ENCODE data around the gene UBQLN4. TPM values are rescaled to one million over a fixed set of nuclear protein-coding genes. Genes with fewer than 3 reads are reported as not detected.

The UBQLN4 gene
- total RNA-seq, 1 experiment from 2014 or later: 58.4 TPM

GRCh38 chr1:155996166-155996565, 57.4 kb downstream of the UBQLN4 start:
- DNase-seq: no peak
- no peaks in the 10 kb centered on the region for H3K9me2 ChIP-seq (ENCODE audit: insufficient read depth)
- BruUV-seq (replicated peaks): no TSS peak
- no peaks in the 10 kb centered on the region; the same call in 1 of the 2 replicates for H3K79me2 ChIP-seq (ENCODE audit: low read depth)
- peaks cover 6% of the 10 kb centered on the region for H3F3A ChIP-seq (ENCODE audit: insufficient read depth, low read depth)
- H3K9me3 ChIP-seq (ENCODE audit: insufficient read depth, low read depth): no peaks in the 10 kb centered on the region
- no peak overlapping the region for H2AFZ ChIP-seq
- no peak overlapping the region for H3K4me3 ChIP-seq
- intact Hi-C loops (cut with micrococcal nuclease; ENCODE audit: unreplicated experiment): no loop called here
- no peak overlapping the region for H3K4me2 ChIP-seq
- no peaks in the 10 kb centered on the region for H4K20me1 ChIP-seq (ENCODE audit: insufficient read depth)
- ChIA-PET POLR2A (ENCODE audit: unreplicated experiment) (no interaction called here), CTCF (no interaction called here)
- no peaks in the 10 kb centered on the region for H3K27me3 ChIP-seq (ENCODE audit: insufficient read depth, low read depth)
- no peaks in the 10 kb centered on the region for H3K36me3 ChIP-seq (ENCODE audit: low read depth)
- no peak overlapping the region for H3K27ac ChIP-seq
- TF ChIP-seq EZH2 (IDR thresholded peaks at IDR 0.05; ENCODE audit: low read depth): no peak
- TF ChIP-seq CTCF (conservative IDR thresholded peaks at IDR 0.05): no peak
- H3K4me1 ChIP-seq (replicated peaks; ENCODE audit: insufficient read depth): peaks cover 11% of the 10 kb centered on the region

GRCh38 chr1:155993595-155993994, 60.0 kb downstream of the UBQLN4 start:
- H3K9me2 ChIP-seq (ENCODE audit: insufficient read depth): no peaks in the 10 kb centered on the region
- H3K27ac ChIP-seq: no peak overlapping the region
- no peak overlapping the region for H3K4me3 ChIP-seq
- no peaks in the 10 kb centered on the region for H3K79me2 ChIP-seq (ENCODE audit: low read depth)
- no TSS peak for BruUV-seq (replicated peaks)
- POLR2A ChIA-PET (ENCODE audit: unreplicated experiment): no interaction called here
- H3K4me2 ChIP-seq: no peak overlapping the region
- no peaks in the 10 kb centered on the region for H3K27me3 ChIP-seq (ENCODE audit: insufficient read depth, low read depth)
- H4K20me1 ChIP-seq (ENCODE audit: insufficient read depth): no peaks in the 10 kb centered on the region
- H3F3A ChIP-seq (ENCODE audit: insufficient read depth, low read depth): peaks cover 10% of the 10 kb centered on the region
- TF ChIP-seq EZH2 (IDR thresholded peaks at IDR 0.05; ENCODE audit: low read depth) (no peak), CTCF (conservative IDR thresholded peaks at IDR 0.05) (no peak)
- DNase-seq: no peak
- H2AFZ ChIP-seq: no peak overlapping the region
- CTCF ChIA-PET: interaction anchor here (0.6 kb wide), 1 partner anchor 274 kb away, joined by 8 read pairs; no protein-coding TSS in a partner anchor
- H3K9me3 ChIP-seq (ENCODE audit: insufficient read depth, low read depth): no peaks in the 10 kb centered on the region
- H3K36me3 ChIP-seq (ENCODE audit: low read depth): no peaks in the 10 kb centered on the region
- peaks cover 12% of the 10 kb centered on the region; the same call in 1 of the 2 replicates for H3K4me1 ChIP-seq (replicated peaks; ENCODE audit: insufficient read depth)
- intact Hi-C loops (cut with micrococcal nuclease; ENCODE audit: unreplicated experiment): no loop called here

- no peaks in the 10 kb centered on the region for H4K20me1 ChIP-seq (ENCODE audit: insufficient read depth)
- H3K79me2 ChIP-seq (ENCODE audit: low read depth): no peaks in the 10 kb centered on the region
- no peaks in the 10 kb centered on the region for H3K9me2 ChIP-seq (ENCODE audit: insufficient read depth)
- CTCF ChIA-PET: interaction anchor here (0.5 to 1.0 kb wide), 10 partner anchors 10 to 368 kb away, joined by 3 to 7 read pairs (median 4); no protein-coding TSS in a partner anchor
- no peaks in the 10 kb centered on the region for H3K9me3 ChIP-seq (ENCODE audit: insufficient read depth, low read depth)
- H3K4me3 ChIP-seq: no peak overlapping the region
- peaks cover 10% of the 10 kb centered on the region for H3F3A ChIP-seq (ENCODE audit: insufficient read depth, low read depth)
- no TSS peak for BruUV-seq (replicated peaks)
- H2AFZ ChIP-seq: no peak overlapping the region
- no peak overlapping the region for H3K27ac ChIP-seq
- intact Hi-C loops (cut with micrococcal nuclease; ENCODE audit: unreplicated experiment): no loop called here
- H3K4me1 ChIP-seq (replicated peaks; ENCODE audit: insufficient read depth): peaks cover 12% of the 10 kb centered on the region; the same call in 1 of the 2 replicates
- H3K4me2 ChIP-seq: no peak overlapping the region
- H3K36me3 ChIP-seq (ENCODE audit: low read depth): no peaks in the 10 kb centered on the region
- no peaks in the 10 kb centered on the region for H3K27me3 ChIP-seq (ENCODE audit: insufficient read depth, low read depth)
- TF ChIP-seq EZH2 (IDR thresholded peaks at IDR 0.05; ENCODE audit: low read depth): no peak
- no peak for TF ChIP-seq CTCF (conservative IDR thresholded peaks at IDR 0.05)
- POLR2A ChIA-PET (ENCODE audit: unreplicated experiment): interaction anchor here (0.6 kb wide), 1 partner anchor 11 kb away, joined by 6 read pairs; no protein-coding TSS in a partner anchor
- DNase-seq: no peak
Measured at GRCh38 chr1:155990005-155990739, 63.4 kb downstream of the UBQLN4 start.
